ENCODE results near the gene SIGLEC7. TPM values are rescaled to one million over a fixed set of nuclear protein-coding genes. Genes with fewer than 3 reads are reported as not detected.

SIGLEC7 gene
- total and polyA plus RNA-seq, 10 of the 15 experiments (the other 5 are each of a cell fraction or from before 2014, with no cell fraction given), result 0.15 TPM; not detected in 9

- TF ChIP-seq IRF3 (IDR thresholded peaks at IDR 0.05) (no peak), SP1 (IDR thresholded peaks at IDR 0.05; ENCODE audit: low read depth, low read length) (no peak), TCF7 (IDR thresholded peaks at IDR 0.05; ENCODE audit: borderline replicate concordance) (no peak), NFXL1 (IDR thresholded peaks at IDR 0.05; ENCODE audit: borderline replicate concordance) (no peak), CEBPZ (IDR thresholded peaks at IDR 0.05; ENCODE audit: low read depth, low read length) (no peak), SUPT20H (IDR thresholded peaks at IDR 0.05; ENCODE audit: borderline replicate concordance, control insufficient read depth, low read depth, low read length) (no peak), TCF12 (IDR thresholded peaks at IDR 0.05; ENCODE audit: low read depth, low read length) (no peak)
Measured at GRCh38 chr19:51173681-51174080, 31.6 kb downstream of the SIGLEC7 start (continued).

GRCh38 chr19:51179256-51179655 lies 37.2 kb downstream of the SIGLEC7 start:
- H3K27ac ChIP-seq (ENCODE audit: control insufficient read depth, insufficient read depth), result no peak overlapping the region
- no TSS peak for BruUV-seq (replicated peaks)
- ChIA-PET SMC1A (ENCODE audit: uncharacterized antibody, unreplicated experiment) (no interaction called here), RAD21 (ENCODE audit: unreplicated experiment) (no interaction called here), POLR2A (no interaction called here), CTCF (interaction anchor here (1.0 to 1.2 kb wide), 2 partner anchors 22 to 80 kb away, joined by 4 to 5 read pairs; no protein-coding TSS in a partner anchor)
- no peaks in the 10 kb centered on the region for H3K27me3 ChIP-seq (replicated peaks in 1 of 2; ENCODE audit: control insufficient read depth in 2 of 2, insufficient read depth in 2 of 2, low read length in 1 of 2)
- FAIRE-seq (no peak), ATAC-seq (no peak), DNase-seq (ENCODE audit: low read depth, low spot score) (no peak)
- no peak overlapping the region for H3K4me3 ChIP-seq
- in situ Hi-C loops (cut with MboI), result no loop called here
- no peaks in the 10 kb centered on the region for H4K20me1 ChIP-seq (ENCODE audit: control insufficient read depth, insufficient read depth)
- 11% methylated on average over 1 of the region's 1 CpG for WGBS (ENCODE audit: insufficient coverage, insufficient replicate concordance, low lambda C conversion rate, missing lambda C conversion rate)
- H3K79me2 ChIP-seq (ENCODE audit: control insufficient read depth, insufficient read depth, low read length), result no peaks in the 10 kb centered on the region
- intact Hi-C loops (cut with micrococcal nuclease; ENCODE audit: unreplicated experiment), result no loop called here
- H3K36me3 ChIP-seq (ENCODE audit: control insufficient read depth in 2 of 2, insufficient read depth in 2 of 2, low read length in 1 of 2), result no peaks in the 10 kb centered on the region
- H3K9ac ChIP-seq (ENCODE audit: control insufficient read depth, insufficient read depth, low read length), result no peak overlapping the region
- no peak overlapping the region for H2AFZ ChIP-seq (ENCODE audit: control insufficient read depth, low read depth, low read length)
- H3K9me3 ChIP-seq (replicated peaks; ENCODE audit: control insufficient read depth, insufficient read depth, low read length), result no peaks in the 10 kb centered on the region
- no peaks in the 10 kb centered on the region for H3K4me1 ChIP-seq (ENCODE audit: control insufficient read depth, insufficient read depth, low read length)
- H3K4me2 ChIP-seq (ENCODE audit: control insufficient read depth, insufficient read depth), result no peak overlapping the region
- no peak for TF ChIP-seq USF1 (IDR thresholded peaks at IDR 0.05; ENCODE audit: borderline replicate concordance, extremely low read length, insufficient read depth, low read depth, low read length)
- no peak for TF ChIP-seq RELA (IDR thresholded peaks at IDR 0.05; ENCODE audit: borderline replicate concordance, partially characterized antibody)
- TF ChIP-seq NR2C1 (IDR thresholded peaks at IDR 0.05), result no peak
- no peak for TF ChIP-seq MEF2A (IDR thresholded peaks at IDR 0.05; ENCODE audit: insufficient read depth, low read depth, low read length)
- no peak for TF ChIP-seq ZBED1 (IDR thresholded peaks at IDR 0.05; ENCODE audit: borderline replicate concordance)
- no peak for TF ChIP-seq NFYB (IDR thresholded peaks at IDR 0.05; ENCODE audit: insufficient read depth, low read depth, low read length)
- TF ChIP-seq MTA3 (IDR thresholded peaks at IDR 0.05; ENCODE audit: borderline replicate concordance, low read length), result no peak
- TF ChIP-seq ASH2L (IDR thresholded peaks at IDR 0.05; ENCODE audit: borderline replicate concordance, low read depth), result no peak
- no peak for TF ChIP-seq GATAD2B (conservative IDR thresholded peaks at IDR 0.05; ENCODE audit: low read depth)
- no peak for TF ChIP-seq RAD21 (IDR thresholded peaks at IDR 0.05; ENCODE audit: insufficient read depth, low read depth, low read length)

All from GM12878 (cell line).